Measurements from ENCODE around the gene MINDY1.

The MINDY1 gene

DNA sequence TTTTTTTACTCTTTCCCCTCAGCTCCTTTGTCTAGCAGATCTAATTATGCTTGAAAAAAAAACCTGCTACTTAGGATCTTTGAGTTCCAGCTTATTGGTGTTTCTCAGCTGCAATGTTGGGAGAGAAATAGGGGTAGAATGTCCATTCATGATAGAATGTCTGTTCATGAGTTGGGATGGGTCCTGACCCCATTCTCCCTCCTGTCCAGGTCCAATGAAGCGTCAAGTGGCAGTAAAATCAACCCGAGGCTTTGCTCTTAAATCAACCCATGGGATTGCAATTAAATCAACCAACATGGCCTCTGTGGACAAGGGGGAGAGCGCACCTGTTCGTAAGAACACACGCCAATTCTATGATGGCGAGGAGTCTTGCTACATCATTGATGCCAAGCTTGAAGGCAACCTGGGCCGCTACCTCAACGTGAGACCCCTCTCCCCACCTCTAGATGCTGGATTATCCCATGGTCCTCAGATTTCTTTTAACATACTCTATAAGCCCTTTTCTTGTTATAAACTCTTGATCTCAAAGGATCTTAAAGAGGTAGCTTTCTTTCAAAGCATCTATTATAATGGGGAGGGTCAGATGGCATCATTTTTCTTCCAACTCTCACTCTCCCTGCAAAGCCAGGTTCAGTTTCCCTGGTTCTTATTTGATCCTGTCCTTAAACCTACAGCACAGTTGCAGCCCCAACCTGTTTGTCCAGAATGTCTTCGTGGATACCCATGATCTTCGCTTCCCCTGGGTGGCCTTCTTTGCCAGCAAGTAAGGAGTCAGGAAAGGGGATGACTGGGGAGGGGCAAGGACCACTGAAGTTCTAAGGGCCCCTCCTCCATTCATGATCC lies 43.2 kb downstream of the MINDY1 start:
- no peak for DNase-seq

DNA sequence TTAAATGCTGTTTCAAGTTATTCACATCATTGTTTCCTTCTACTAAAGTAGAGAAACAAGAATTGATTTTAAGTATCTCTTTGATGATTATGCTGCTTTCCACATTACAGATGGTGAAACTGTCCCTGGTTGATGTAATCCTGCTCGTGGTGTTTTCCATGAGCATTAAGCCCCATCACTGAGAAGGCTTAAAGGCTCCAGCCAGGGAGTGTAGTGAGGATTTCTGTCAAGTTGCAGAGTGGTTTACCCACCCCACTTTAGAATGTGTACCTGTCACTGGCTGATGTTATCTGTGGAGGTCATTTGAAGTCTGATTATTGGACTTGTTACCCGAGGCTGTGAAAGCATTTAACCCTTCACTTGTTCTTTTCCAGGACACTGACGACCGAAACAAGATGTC lies 44.9 kb downstream of the MINDY1 start:
- no peak for DNase-seq

DNA sequence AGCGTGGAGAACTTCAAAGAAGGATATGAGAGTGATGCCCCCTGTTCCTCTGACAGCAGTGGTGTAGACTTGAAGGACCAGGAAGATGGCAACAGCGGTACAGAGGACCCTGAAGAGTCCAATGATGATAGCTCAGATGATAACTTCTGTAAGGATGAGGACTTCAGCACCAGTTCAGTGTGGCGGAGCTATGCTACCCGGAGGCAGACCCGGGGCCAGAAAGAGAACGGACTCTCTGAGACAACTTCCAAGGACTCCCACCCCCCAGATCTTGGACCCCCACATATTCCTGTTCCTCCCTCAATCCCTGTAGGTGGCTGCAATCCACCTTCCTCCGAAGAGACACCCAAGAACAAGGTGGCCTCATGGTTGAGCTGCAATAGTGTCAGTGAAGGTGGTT lies 46.1 kb downstream of the MINDY1 start:
- no peak for DNase-seq

DNA sequence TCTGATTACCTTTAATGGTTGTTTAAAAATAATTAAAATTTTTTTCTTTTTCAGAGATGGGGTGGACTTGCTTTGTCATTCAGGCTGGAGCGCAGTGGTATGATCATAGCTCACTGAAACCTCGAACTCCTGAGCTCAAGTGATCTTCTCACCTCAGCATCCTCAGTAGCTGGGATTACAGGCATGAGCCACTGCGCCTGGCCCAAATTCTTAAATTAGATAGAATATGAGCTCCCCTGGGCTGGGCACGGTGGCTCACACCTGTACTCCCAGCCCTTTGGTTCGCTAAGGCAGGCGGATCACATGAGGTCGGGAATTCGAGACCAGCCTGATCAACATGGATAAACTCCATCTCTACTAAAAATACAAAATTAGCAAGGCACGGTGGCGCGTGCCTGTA lies 49.0 kb downstream of the MINDY1 start:
- no peak for DNase-seq

DNA sequence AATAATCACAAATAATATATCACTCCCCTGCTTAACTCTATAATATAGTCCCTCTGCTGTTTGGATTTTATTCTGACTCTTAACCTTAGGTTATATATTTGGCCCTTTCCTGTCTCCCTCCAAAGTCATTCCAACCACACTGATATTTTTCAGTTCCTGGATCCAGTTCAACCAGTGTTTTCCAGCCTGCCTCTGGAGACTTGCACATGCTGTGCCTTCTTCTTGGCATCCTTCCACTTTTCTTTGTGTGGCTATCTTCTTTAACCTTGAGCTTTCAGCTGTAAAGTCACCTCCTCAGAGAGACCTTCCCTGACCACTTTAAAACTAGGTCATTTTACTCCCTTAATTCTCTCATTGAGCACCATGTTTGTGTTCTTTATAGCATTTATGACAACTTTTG lies 51.4 kb downstream of the MINDY1 start:
- no peak for DNase-seq

DNA sequence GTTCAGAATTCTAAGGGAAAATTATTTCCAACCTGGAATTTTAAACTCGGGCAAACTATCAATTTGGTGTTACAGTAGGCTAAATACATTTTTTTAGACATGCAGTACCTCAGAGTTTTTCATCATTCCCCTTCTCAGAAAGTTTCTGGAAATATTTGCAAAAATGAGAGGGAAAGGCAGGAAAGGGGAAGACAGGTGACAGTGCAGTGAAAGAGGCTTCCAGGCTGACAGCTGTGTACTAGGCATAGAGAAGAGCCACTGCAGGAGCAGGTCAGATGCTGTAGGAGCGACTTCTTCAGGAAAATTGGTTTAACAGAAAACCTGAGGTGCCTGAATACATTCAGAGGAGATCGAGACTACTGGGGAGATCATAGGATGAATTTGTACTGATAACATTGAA lies 52.0 kb downstream of the MINDY1 start:
- no peak for DNase-seq

All from stimulated activated CD4-positive, alpha-beta T cell treated with anti-CD3 and anti-CD28 coated beads, Interleukin-12 subunit alpha, Interleukin-12 subunit beta, amount 100 ng/mL, for 4 hours (primary cell).